Measurements from ENCODE around the gene RIN1. TPM values are rescaled to one million over a fixed set of nuclear protein-coding genes. Genes with fewer than 3 reads are reported as not detected.

Gene RIN1
- total and polyA plus RNA-seq, 2 donors (not counting 3 experiments of a cell fraction or from before 2014, with no cell fraction given) = 4.4 to 10.2 TPM

GRCh38 chr11:66292543-66293332 lies 43.5 kb downstream of the RIN1 start:
- H2AFZ ChIP-seq (ENCODE audit: low read depth, low read length) = no peak overlapping the region
- H3K27ac ChIP-seq (ENCODE audit: insufficient read depth, low read depth, low read length) = no peak overlapping the region
- H3K9me1 ChIP-seq (replicated peaks; ENCODE audit: control insufficient read depth, extremely low read depth, insufficient read depth, low read length) = no peaks in the 10 kb centered on the region
- H3K9ac ChIP-seq (replicated peaks; ENCODE audit: extremely low read depth, insufficient read depth, low read length) = no peak overlapping the region
- no peaks in the 10 kb centered on the region for H3K36me3 ChIP-seq (ENCODE audit: control insufficient read depth in 2 of 2, extremely low read depth in 1 of 2, insufficient read depth in 2 of 2, low read length in 2 of 2)
- no peak overlapping the region for H3K4me3 ChIP-seq (replicated peaks in 1 of 3; ENCODE audit: insufficient read depth in 1 of 3, low read depth in 1 of 3, low read length in 3 of 3)
- no peak for DNase-seq (ENCODE audit: low read depth, low spot score)
- peaks cover 9% of the 10 kb centered on the region for H3K79me2 ChIP-seq (ENCODE audit: control insufficient read depth, insufficient read depth, low read length)
- H3K4me1 ChIP-seq (ENCODE audit: control insufficient read depth, extremely low read depth, insufficient read depth, low read length) = peaks cover 13% of the 10 kb centered on the region
- no peak for TF ChIP-seq CTCF (IDR thresholded peaks at IDR 0.05; ENCODE audit: extremely low read depth in 1 of 2, insufficient read depth in 1 of 2, low read depth in 1 of 2, low read length in 2 of 2)
- no peak for TF ChIP-seq EZH2 (IDR thresholded peaks at IDR 0.05; ENCODE audit: borderline replicate concordance, low read depth, low read length, severe bottlenecking)
- H4K20me1 ChIP-seq (replicated peaks; ENCODE audit: control insufficient read depth, extremely low read depth, insufficient read depth, low read length) = no peaks in the 10 kb centered on the region
- intact Hi-C loops (cut with micrococcal nuclease) = no loop called here
- BruUV-seq (replicated peaks) = no TSS peak
- no peaks in the 10 kb centered on the region for H3K9me3 ChIP-seq (replicated peaks; ENCODE audit: control insufficient read depth, insufficient read depth, low read length)
- H3K4me2 ChIP-seq (ENCODE audit: insufficient read depth, low read length) = no peak overlapping the region
- POLR2A ChIA-PET = no interaction called here
- dilution Hi-C loops (cut with MboI; ENCODE audit: extremely low pct_ligation_motif_present, low sequenced_read_pairs) = no loop called here
- H3K27me3 ChIP-seq (ENCODE audit: control insufficient read depth in 2 of 2, insufficient read depth in 2 of 2, low read length in 2 of 2) = peaks cover 20 to 22% of the 10 kb centered on the region in 2 experiments
- CTCF ChIA-PET = no interaction called here
- FAIRE-seq = no peak

All from endothelial cell of umbilical vein (primary cell).